ENCODE results near the gene RNF208.

RNF208 gene, protein sequence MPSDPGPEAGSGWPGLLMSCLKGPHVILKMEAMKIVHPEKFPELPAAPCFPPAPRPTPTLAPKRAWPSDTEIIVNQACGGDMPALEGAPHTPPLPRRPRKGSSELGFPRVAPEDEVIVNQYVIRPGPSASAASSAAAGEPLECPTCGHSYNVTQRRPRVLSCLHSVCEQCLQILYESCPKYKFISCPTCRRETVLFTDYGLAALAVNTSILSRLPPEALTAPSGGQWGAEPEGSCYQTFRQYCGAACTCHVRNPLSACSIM

DNA sequence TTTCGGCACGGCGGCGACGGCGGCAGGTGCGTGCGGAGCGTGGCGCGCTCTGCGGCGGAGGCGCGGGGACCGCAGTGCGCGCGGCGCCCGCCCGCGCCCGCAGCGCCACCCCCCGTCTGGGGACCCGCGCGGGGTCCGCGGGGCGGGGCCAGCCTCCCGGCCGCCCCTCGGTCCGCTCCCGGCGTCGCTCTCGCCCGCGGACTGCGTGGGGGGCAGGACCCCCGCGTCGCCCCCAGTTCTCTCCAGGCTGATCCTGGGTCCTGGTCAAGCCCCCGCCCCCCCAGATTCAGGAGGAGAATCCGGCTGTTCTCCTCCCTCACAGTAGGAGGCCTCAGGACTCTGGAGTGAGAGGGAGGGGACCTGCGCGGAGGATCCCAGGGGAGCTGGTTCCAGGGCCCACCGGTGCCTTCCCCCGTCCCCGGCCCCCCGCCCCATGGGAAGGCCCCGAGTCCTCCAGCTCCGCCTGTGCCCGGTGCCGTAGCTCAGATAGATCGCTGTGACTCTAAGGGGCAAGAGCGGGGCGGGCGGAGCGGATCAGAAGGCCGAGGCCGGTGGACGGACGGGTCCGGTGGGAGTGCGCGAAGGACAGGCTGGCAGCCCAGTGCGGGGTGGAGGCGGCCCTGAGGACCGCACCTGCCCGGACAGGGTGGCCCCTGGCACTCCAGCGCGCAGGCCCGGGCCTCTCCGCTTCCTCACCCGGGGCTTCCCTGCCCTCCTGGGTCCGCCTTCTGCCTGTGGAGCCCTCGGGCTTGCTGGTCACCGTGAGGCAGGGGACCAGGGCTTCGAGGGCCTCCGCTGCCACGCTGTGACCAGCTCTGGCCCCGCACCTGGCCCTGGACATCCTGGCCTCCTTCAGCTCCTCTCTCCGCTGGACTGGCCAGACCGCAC lies at the start of gene RNF208:
Gene RNF208, minus strand, starts transcription at position 51 of the 888 bp plus-strand sequence. CDS start 1,028 bp downstream, outside the sequence.
- no peaks in the 10 kb centered on the region for H3K27me3 Mint-ChIP-seq (ENCODE audit: low read depth)
- H3K27ac Mint-ChIP-seq, result peak within 1 kb of the TSS; percentile 85
- peak within 1 kb of the TSS; percentile 84 for H3K4me3 Mint-ChIP-seq
- DNase-seq (ENCODE audit: low spot score), result no peak
- no peaks in the 10 kb centered on the region for H3K9me3 Mint-ChIP-seq
- H3K36me3 Mint-ChIP-seq (ENCODE audit: low read depth), result no peaks in the 10 kb centered on the region
- H3K4me1 Mint-ChIP-seq (ENCODE audit: low read depth), result peaks cover 3% of the 10 kb centered on the region

- peaks cover 17% of the 10 kb centered on the region for H3K36me3 Mint-ChIP-seq (ENCODE audit: low read depth)
- H3K4me1 Mint-ChIP-seq (ENCODE audit: low read depth), result peaks cover 12% of the 10 kb centered on the region
- H3K27me3 Mint-ChIP-seq (ENCODE audit: low read depth), result no peaks in the 10 kb centered on the region
- peak overlapping the region; percentile 55 for H3K27ac Mint-ChIP-seq
- no peak overlapping the region for H3K4me3 Mint-ChIP-seq
- H3K9me3 Mint-ChIP-seq, result no peaks in the 10 kb centered on the region
- DNase-seq (ENCODE audit: low spot score), result no peak
Measured at GRCh38 chr9:137271696-137272076, 49.6 kb upstream of the RNF208 start.

DNA sequence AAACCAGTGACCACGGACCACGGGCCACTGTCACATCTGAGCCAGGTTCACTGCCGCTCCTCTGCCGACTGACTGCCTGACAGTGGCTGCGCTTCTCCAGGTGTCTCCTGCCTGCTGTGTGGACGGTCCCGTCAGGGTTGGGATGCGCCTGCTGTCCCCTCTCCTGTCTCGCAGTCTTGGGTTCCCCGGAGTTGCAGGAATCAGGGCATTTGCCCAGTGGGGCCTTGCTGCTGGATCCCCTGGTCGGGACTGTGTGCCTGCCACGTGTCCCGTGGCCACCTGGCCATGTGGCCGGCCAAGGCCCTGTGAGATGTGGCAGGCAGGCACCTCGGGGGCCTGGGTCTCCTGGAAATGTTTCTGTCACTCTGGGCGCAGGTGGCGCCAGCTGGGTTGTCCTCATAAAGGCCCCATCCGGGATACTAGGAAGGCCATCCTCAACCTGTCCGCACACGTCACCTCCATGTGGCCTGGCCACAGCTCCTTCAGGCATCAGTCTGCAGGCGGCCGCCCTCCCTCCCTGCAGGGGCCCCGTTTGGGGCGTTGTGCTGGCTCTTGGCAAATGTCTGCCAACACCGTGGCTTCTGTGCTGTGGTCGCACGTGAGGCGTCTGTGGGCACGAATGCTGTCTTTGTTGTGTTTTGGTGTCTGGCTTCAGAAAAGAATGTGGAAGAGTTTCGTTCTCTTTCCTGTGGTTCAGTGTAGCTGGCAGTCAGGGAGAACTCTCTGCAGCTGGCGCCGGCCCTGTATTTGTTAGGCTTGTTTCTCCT lies 49.1 kb upstream of the RNF208 start:
- no peaks in the 10 kb centered on the region for H3K9me3 Mint-ChIP-seq
- H3K36me3 Mint-ChIP-seq (ENCODE audit: low read depth), result peaks cover 17% of the 10 kb centered on the region
- peaks cover 11% of the 10 kb centered on the region for H3K4me1 Mint-ChIP-seq (ENCODE audit: low read depth)
- H3K4me3 Mint-ChIP-seq, result no peak overlapping the region
- DNase-seq (ENCODE audit: low spot score), result no peak
- peak overlapping the region; percentile 55 for H3K27ac Mint-ChIP-seq
- no peaks in the 10 kb centered on the region for H3K27me3 Mint-ChIP-seq (ENCODE audit: low read depth)

DNA sequence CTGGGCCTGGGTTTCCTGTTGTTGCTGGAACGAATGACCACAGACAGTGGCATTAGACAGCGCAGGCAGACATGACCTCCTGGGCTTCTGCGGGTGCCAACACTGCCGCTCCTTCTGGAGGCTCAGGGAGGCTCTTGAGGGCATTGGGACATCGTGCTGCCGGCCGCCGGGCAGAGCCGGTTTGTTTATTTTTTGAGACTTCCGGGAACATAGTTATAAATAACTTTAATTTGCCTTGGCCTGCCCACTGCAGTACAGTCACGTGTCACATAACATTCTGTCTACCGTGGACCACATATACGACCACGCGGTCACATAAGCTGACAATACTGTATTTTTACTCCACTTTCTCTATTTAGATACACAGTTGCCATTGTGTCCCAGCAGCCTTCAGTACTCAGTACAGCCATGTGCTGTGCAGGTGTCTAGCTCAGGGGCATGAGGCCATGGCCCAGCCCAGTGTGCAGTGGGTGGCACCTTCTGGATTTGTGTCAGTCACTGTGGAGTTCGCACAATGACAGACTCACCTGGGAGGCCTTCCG lies 47.3 kb upstream of the RNF208 start:
- no peaks in the 10 kb centered on the region for H3K9me3 Mint-ChIP-seq
- no peak overlapping the region for H3K4me3 Mint-ChIP-seq
- H3K27me3 Mint-ChIP-seq (ENCODE audit: low read depth), result no peaks in the 10 kb centered on the region
- H3K4me1 Mint-ChIP-seq (ENCODE audit: low read depth), result peaks cover 6% of the 10 kb centered on the region
- no peak overlapping the region for H3K27ac Mint-ChIP-seq
- DNase-seq (ENCODE audit: low spot score), result no peak
- peaks cover 20% of the 10 kb centered on the region for H3K36me3 Mint-ChIP-seq (ENCODE audit: low read depth)

DNA sequence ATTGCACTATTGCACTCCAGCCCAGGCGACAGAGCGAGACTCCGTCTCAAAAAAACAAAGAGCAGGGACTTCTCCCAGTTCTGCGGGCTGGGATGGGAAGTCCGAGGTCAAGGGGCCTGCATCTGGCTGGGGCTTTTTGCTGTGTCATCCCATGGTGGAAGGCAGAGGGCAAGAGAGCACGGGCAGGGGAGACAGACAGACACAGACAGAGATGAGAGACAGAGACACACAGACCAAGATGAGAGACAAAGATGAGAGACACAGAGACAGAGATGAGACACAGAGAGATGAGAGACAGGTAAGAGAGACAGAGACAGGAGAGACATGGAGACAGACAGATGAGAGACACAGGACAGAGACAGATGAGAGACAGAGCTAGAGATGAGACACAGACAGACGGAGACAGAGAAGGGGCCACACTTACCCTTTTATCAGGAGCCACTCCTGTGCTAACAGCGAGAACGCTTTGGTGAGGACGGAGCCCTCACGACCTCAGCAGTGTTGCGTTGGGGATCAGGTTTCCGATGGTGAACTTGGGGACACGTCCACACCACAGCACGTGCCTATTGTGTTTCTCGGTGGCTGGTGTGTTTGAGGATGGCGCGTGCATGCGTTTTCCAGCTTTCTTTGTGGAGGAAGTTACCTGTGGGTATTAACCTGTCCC lies 46.6 kb upstream of the RNF208 start:
- no peaks in the 10 kb centered on the region for H3K27me3 Mint-ChIP-seq (ENCODE audit: low read depth)
- no peak overlapping the region for H3K27ac Mint-ChIP-seq
- H3K4me3 Mint-ChIP-seq, result no peak overlapping the region
- DNase-seq (ENCODE audit: low spot score), result no peak
- peaks cover 26% of the 10 kb centered on the region for H3K36me3 Mint-ChIP-seq (ENCODE audit: low read depth)
- H3K9me3 Mint-ChIP-seq, result no peaks in the 10 kb centered on the region
- H3K4me1 Mint-ChIP-seq (ENCODE audit: low read depth), result peaks cover 6% of the 10 kb centered on the region

DNA sequence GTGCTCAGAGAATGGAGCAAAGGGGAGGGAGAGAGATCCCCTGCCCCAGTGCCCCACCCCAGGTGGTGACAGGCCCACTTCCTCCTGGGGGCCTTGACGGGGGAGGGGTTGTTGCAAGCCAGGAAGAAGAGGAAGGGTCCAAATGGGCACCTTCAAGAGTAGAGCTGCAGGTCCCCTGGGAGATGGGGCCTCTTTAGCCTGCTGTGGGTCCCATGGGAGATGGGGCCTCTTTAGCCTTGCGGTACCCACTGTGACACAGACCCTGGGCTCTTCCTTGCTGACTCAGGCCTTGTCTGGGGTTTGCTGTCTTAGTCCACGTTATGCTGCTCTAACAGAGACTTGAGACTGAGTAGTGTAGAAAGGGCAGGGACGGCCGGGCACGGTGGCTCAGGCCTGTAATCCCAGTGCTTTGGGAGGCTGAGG lies 45.9 kb upstream of the RNF208 start:
- H3K27ac Mint-ChIP-seq, result no peak overlapping the region
- peaks cover 6% of the 10 kb centered on the region for H3K4me1 Mint-ChIP-seq (ENCODE audit: low read depth)
- peaks cover 22% of the 10 kb centered on the region for H3K36me3 Mint-ChIP-seq (ENCODE audit: low read depth)
- no peak for DNase-seq (ENCODE audit: low spot score)
- H3K4me3 Mint-ChIP-seq, result no peak overlapping the region
- no peaks in the 10 kb centered on the region for H3K27me3 Mint-ChIP-seq (ENCODE audit: low read depth)
- H3K9me3 Mint-ChIP-seq, result no peaks in the 10 kb centered on the region

DNA sequence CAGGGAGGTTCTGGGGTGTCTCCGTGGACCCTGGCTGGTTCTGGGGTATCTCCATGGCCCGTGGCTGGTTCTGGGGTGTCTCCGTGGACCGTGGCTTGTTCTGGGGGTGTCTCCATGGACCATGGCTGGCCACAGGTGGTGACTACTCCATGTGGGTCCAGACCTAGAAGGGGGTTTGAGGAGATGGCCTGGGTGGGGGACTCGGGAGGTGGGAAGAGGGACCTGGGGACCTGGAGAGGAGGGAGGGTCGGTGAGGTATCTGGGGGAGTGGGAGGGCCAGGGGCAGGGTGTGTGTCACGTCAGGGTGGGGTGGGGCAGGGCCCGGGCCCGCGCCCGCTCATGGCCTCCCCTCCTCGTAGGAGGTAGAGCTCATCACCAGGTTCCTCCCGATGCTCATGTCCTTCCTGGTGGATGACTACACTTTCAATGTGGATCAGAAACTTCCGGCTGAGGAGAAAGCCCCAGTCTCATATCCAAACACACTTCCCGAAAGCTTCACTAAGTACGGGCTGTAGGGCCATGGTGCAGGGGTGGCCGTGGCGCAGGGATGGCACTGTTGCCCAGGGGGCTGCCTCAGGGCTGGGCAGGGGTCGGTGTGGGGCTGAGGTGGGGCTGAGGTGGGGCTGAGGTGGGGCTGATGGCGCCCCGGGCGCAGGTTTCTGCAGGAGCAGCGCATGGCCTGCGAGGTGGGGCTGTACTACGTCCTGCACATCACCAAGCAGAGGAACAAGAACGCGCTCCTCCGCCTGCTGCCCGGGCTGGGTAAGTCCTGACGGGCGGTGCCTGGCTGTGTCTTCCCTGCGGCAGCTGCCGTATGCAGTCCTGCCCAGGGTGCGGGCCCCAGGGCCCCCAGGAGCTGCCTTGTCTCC lies 44.8 kb upstream of the RNF208 start:
- Mint-ChIP-seq H3K4me1 (ENCODE audit: low read depth) (peaks cover 6% of the 10 kb centered on the region), H3K9me3 (no peaks in the 10 kb centered on the region), H3K4me3 (no peak overlapping the region), H3K36me3 (ENCODE audit: low read depth) (peaks cover 23% of the 10 kb centered on the region), H3K27ac (no peak overlapping the region), H3K27me3 (ENCODE audit: low read depth) (no peaks in the 10 kb centered on the region)
- no peak for DNase-seq (ENCODE audit: low spot score)

GRCh38 chr9:137266162-137266527 lies 44.1 kb upstream of the RNF208 start:
- Mint-ChIP-seq H3K27me3 (ENCODE audit: low read depth) (no peaks in the 10 kb centered on the region), H3K27ac (no peak overlapping the region), H3K4me1 (ENCODE audit: low read depth) (peaks cover 3% of the 10 kb centered on the region), H3K36me3 (ENCODE audit: low read depth) (peaks cover 27% of the 10 kb centered on the region), H3K9me3 (no peaks in the 10 kb centered on the region), H3K4me3 (no peak overlapping the region)
- no peak for DNase-seq (ENCODE audit: low spot score)

- no peaks in the 10 kb centered on the region for H3K27me3 Mint-ChIP-seq (ENCODE audit: low read depth)
- H3K36me3 Mint-ChIP-seq (ENCODE audit: low read depth), result peaks cover 27% of the 10 kb centered on the region
Measured at GRCh38 chr9:137265496-137266161, 43.6 kb upstream of the RNF208 start.

GRCh38 chr9:137264067-137264466 lies 42.0 kb upstream of the RNF208 start:
- Mint-ChIP-seq H3K4me1 (ENCODE audit: low read depth) (peaks cover 2% of the 10 kb centered on the region), H3K36me3 (ENCODE audit: low read depth) (peaks cover 23% of the 10 kb centered on the region), H3K4me3 (no peak overlapping the region), H3K27ac (no peak overlapping the region), H3K9me3 (no peaks in the 10 kb centered on the region), H3K27me3 (ENCODE audit: low read depth) (no peaks in the 10 kb centered on the region)
- no peak for DNase-seq (ENCODE audit: low spot score)

More at GRCh38 chr9:137265496-137266161, 43.6 kb upstream of the RNF208 start:
- peaks cover 2% of the 10 kb centered on the region for H3K4me1 Mint-ChIP-seq (ENCODE audit: low read depth)
- H3K27ac Mint-ChIP-seq, result no peak overlapping the region
- H3K9me3 Mint-ChIP-seq, result no peaks in the 10 kb centered on the region
- no peak for DNase-seq (ENCODE audit: low spot score)
- no peak overlapping the region for H3K4me3 Mint-ChIP-seq

DNA sequence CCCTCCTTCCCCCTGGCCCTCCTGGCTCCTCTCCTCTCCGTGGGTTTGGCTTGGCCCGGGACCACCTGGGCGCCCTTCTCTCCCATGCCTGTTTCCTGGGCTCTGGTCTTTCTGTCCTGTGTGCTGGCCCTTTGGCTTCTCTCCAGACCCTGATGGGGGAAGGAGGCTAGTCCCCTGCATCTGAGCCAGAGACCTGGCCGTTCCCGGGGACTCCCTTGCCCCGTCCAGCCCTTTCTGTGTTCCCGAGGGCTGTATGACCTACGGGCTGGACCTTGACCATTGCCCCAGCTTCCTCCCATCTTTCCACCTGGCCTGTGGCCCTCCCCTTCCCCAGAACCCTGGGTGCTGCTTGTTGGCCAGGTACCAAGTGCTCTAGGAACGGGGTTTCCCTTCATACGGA lies 41.5 kb upstream of the RNF208 start:
- H3K27me3 Mint-ChIP-seq (ENCODE audit: low read depth), result no peaks in the 10 kb centered on the region
- no peak for DNase-seq (ENCODE audit: low spot score)
- no peak overlapping the region for H3K27ac Mint-ChIP-seq
- no peak overlapping the region for H3K4me3 Mint-ChIP-seq
- H3K36me3 Mint-ChIP-seq (ENCODE audit: low read depth), result peaks cover 21% of the 10 kb centered on the region
- no peaks in the 10 kb centered on the region for H3K9me3 Mint-ChIP-seq
- H3K4me1 Mint-ChIP-seq (ENCODE audit: low read depth), result peaks cover under 1% of the 10 kb centered on the region

DNA sequence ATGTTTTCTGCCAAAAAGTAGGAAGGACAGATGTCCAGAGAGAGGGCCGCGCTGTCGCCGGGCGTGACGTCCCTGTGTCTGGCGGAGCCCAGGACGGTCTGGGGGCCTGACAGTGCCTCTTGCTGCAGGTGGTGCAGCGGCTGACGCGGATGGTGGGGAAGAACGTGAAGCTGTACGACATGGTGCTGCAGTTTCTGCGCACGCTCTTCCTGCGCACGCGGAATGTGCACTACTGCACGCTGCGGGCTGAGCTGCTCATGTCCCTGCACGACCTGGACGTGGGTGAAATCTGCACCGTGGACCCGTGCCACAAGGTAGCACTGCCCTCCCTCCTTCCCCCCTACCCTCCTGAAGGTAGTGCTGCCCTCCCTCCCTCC lies 40.9 kb upstream of the RNF208 start:
- Mint-ChIP-seq H3K4me3 (no peak overlapping the region), H3K36me3 (ENCODE audit: low read depth) (peaks cover 20% of the 10 kb centered on the region), H3K4me1 (ENCODE audit: low read depth) (no peaks in the 10 kb centered on the region), H3K27me3 (ENCODE audit: low read depth) (no peaks in the 10 kb centered on the region), H3K9me3 (no peaks in the 10 kb centered on the region), H3K27ac (no peak overlapping the region)
- no peak for DNase-seq (ENCODE audit: low spot score)

Data from T-helper 2 cell treated with Interferon-gamma antibody and Interleukin-4, amounts not matched to agents 5 μg/mL and 100 μg/mL, for 36 hours (primary cell).